Esophagus squamous epithelium (tissue), 4 donors: ENCODE results near the gene GATA2.

Experiments used
- POLR2A ChIP-seq, 4 donors: fragments of 450-650 bp; IDR thresholded peaks; one replicate each; pipeline ENCODE4 v1.6.1; 2017; ENCODE audit warnings: antibody characterized with exemption in 4 of 4, mild to moderate bottlenecking in 4 of 4, moderate library complexity in 3 of 4
- TF ChIP-seq, protein P1 (sequence below), 6 experiments: fragments of 450-650 bp in 4 of 6; fragments of 200-600 bp in 2 of 6; sonication (generic) in 2 of 6; IDR thresholded peaks; one replicate each; pipeline ENCODE4 v1.5.1; 2016 to 2019; ENCODE audit warnings: antibody characterized with exemption in 6 of 6, mild to moderate bottlenecking in 4 of 6, moderate library complexity in 4 of 6

DNA sequence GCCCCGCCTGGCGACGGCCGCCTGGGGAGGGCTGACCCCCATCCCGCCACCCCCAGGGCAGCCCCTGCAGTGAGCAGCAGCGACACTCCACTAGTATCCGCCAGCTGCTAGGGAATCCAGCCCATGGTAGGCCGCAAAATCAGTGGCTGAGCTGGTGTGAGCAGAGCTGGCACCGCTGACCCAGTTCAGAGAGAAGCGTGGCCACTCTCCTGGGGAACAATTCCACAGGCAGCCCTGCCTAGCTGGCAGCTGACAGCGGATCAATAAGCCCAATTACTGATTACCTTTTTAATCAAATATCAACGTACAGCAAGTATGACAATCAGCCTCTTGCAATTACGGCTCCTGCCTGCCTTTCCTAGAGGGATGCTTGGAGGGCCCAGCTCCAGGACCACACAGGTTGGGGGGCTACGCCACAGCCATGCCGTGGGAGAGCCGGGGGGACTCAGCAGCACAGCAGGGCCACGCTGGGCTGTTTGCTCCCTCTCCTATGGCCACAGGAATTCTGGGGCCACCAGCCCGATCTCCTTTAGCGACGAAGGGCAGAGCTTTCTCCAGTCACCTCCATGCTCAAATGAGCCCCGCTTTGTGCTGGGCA lies 40.2 kb downstream of the GATA2 start:
- TF ChIP-seq, protein P1, sequence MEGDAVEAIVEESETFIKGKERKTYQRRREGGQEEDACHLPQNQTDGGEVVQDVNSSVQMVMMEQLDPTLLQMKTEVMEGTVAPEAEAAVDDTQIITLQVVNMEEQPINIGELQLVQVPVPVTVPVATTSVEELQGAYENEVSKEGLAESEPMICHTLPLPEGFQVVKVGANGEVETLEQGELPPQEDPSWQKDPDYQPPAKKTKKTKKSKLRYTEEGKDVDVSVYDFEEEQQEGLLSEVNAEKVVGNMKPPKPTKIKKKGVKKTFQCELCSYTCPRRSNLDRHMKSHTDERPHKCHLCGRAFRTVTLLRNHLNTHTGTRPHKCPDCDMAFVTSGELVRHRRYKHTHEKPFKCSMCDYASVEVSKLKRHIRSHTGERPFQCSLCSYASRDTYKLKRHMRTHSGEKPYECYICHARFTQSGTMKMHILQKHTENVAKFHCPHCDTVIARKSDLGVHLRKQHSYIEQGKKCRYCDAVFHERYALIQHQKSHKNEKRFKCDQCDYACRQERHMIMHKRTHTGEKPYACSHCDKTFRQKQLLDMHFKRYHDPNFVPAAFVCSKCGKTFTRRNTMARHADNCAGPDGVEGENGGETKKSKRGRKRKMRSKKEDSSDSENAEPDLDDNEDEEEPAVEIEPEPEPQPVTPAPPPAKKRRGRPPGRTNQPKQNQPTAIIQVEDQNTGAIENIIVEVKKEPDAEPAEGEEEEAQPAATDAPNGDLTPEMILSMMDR (IDR thresholded peaks at IDR 0.05): no peak
- no peak for TF ChIP-seq POLR2A (IDR thresholded peaks at IDR 0.05)
